HEK293T (cell line): ENCODE results near the gene HM13.
"Not testable (repeated sequence)": the region's sequence is repeated elsewhere in the genome, so short reads cannot be mapped to it uniquely, and the experiment has no call there.

ENCODE experiments used
- CTCF ChIA-PET: fragments of 350-600 bp; formaldehyde crosslinking; extraction: SDS; loops from one replicate; lab custom pipeline; 2021; ENCODE audit warnings: antibody characterized with exemption, inconsistent platforms; lab: Yijun Ruan, JAX
- POLR2A ChIA-PET: fragments of 350-600 bp; formaldehyde crosslinking; extraction: SDS; loops from one replicate; lab custom pipeline; 2020; ENCODE audit warnings: antibody characterized with exemption, inconsistent platforms; lab: Yijun Ruan, JAX
- DNase-seq: peaks from one replicate; pipeline ENCODE4 v3.0.0; 2012; ENCODE audit warnings: mixed read lengths; ENCODE audit errors: extremely low spot score
- ARNT ChIP-seq: fragments of 450-650 bp; IDR thresholded peaks from 2 replicates; pipeline ENCODE4 v1.6.1; 2017; ENCODE audit warnings: mild to moderate bottlenecking
- BHLHE40 ChIP-seq: fragments of 450-650 bp; IDR thresholded peaks from 2 replicates; pipeline ENCODE4 v1.6.1; 2016; ENCODE audit warnings: mild to moderate bottlenecking, moderate library complexity, borderline replicate concordance
- CTBP1 ChIP-seq: fragments of 450-650 bp; IDR thresholded peaks from 2 replicates; pipeline ENCODE4 v1.6.1; 2016; ENCODE audit warnings: borderline replicate concordance
- ELF4 ChIP-seq: fragments of 450-650 bp; IDR thresholded peaks from 2 replicates; pipeline ENCODE4 v1.6.1; 2017; ENCODE audit warnings: antibody characterized with exemption
- FOXA1 ChIP-seq: fragments of 450-650 bp; IDR thresholded peaks from 2 replicates; pipeline ENCODE4 v1.6.1; 2016; ENCODE audit warnings: mild to moderate bottlenecking
- FOXK2 ChIP-seq: fragments of 450-650 bp; IDR thresholded peaks from 2 replicates; pipeline ENCODE4 v1.6.1; 2016; ENCODE audit warnings: mild to moderate bottlenecking
- FOXM1 ChIP-seq: fragments of 450-650 bp; IDR thresholded peaks from 2 replicates; pipeline ENCODE4 v1.6.1; 2017; ENCODE audit warnings: mild to moderate bottlenecking, borderline replicate concordance
- HDGF ChIP-seq: fragments of 450-650 bp; IDR thresholded peaks from 2 replicates; pipeline ENCODE4 v1.6.1; 2017; ENCODE audit warnings: antibody characterized with exemption, borderline replicate concordance
- L3MBTL2 ChIP-seq: fragments of 450-650 bp; conservative IDR thresholded peaks from 2 replicates; pipeline ENCODE4 v1.6.1; 2016; ENCODE audit warnings: mild to moderate bottlenecking
- LEF1 ChIP-seq: fragments of 450-650 bp; IDR thresholded peaks from 2 replicates; pipeline ENCODE4 v1.6.1; 2017; ENCODE audit warnings: mild to moderate bottlenecking, borderline replicate concordance
- NFRKB ChIP-seq: fragments of 450-650 bp; IDR thresholded peaks from 2 replicates; pipeline ENCODE4 v1.6.1; 2016; ENCODE audit warnings: mild to moderate bottlenecking, moderate library complexity
- SP1 ChIP-seq: fragments of 450-650 bp; IDR thresholded peaks from 2 replicates; pipeline ENCODE4 v1.6.1; 2017
- SUZ12 ChIP-seq: fragments of 450-650 bp; IDR thresholded peaks from 2 replicates; pipeline ENCODE4 v1.6.1; 2016; ENCODE audit warnings: mild to moderate bottlenecking
- TARDBP ChIP-seq: fragments of 450-650 bp; IDR thresholded peaks from 2 replicates; pipeline ENCODE4 v1.6.1; 2016
- ZNF384 ChIP-seq: fragments of 450-650 bp; IDR thresholded peaks from 2 replicates; pipeline ENCODE4 v1.6.1; 2016
- TF ChIP-seq, protein P1 (sequence below): fragments of 450-650 bp; IDR thresholded peaks from 2 replicates; pipeline ENCODE4 v1.6.1; 2016

HM13 gene

DNA sequence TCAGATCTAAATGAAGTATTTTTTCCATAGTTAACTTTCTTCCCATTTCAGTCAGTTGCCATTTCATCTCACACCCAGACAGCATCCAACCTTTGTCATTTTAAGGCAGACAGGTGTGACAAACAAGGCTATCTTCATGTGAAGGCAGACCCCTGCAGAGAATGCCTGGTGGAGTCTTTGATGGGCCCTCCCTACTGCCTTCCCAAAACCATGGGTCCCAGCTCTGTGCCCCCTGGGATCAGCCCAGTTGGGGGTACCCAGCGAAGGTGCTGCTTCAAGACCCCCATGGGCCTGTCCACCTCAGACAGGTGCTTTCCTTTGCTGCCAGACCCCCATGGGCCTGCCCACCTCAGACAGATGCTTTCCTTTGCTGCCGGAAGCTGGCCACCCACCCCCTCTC, 62.5 kb downstream of the HM13 start:
- no peak for DNase-seq
- no peak for TF ChIP-seq FOXM1
- TF ChIP-seq ARNT, result no peak
- no peak for TF ChIP-seq TARDBP
- no peak for TF ChIP-seq FOXK2
- TF ChIP-seq LEF1, result no peak
- no peak for TF ChIP-seq NFRKB
- POLR2A ChIA-PET, result interaction anchor here (11.7 kb wide), 1 partner anchor 32 kb away, joined by 260 read pairs; the partner anchor contains the start of gene ID1
- CTCF ChIA-PET, result interaction anchor here (0.8 kb wide), 1 partner anchor 261 kb away, joined by 4 read pairs; no protein-coding TSS in a partner anchor

DNA sequence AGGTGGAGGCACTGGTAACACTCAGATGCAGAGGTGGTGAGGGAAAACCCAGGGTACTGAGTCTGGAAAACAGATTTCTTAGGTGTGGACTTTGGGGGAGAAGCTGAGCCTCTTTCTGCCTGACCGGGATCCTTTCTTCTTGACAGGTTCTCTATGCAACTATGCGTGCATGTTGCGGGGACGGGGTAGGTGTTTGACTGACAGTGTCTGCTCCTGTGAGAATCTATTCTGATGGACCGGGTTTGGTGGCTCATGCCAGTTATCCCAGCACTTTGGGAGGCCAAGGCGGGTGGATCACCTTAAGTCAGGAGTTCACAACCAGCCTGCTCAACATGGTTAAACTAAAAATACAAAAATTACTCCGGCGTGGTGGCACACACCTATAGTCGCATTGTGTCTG, 63.0 kb downstream of the HM13 start:
- ChIA-PET CTCF (no interaction called here), POLR2A (interaction anchor here (1.4 kb wide), 1 partner anchor 27 kb away, joined by 7 read pairs; the partner anchor contains the start of gene ID1)

DNA sequence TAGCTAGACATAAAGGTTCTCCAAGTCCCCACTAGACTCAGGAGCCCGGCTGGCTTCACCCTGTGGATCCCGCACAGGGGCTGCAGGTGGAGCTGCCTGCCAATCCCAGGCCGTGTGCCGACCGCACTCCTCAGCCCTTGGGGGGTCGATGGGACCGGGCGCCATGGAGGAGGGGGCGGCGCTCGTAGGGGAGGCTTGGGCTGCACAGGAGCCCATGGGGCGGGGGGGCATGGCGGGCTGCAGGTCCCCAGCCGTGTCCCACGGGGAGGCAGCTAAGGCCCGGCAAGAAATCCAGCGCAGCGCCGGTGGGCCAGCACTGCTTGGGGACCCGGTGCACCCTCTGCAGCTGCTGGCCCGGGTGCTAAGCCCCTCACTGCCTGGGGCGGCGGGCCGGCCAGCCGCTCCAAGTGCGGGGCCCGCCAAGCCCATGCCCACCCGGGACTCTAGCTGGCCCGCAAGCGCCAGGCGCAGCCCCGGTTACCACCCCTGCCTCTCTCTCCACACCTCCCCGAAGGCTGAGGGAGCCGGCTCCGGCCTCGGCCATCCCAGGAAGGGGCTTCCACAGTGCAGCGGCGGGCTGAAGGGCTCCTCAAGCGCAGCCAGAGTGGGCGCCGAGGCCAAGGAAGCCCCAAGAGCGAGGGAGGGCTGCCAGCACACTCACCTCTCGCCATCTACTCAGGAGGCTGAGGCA, 64.4 kb downstream of the HM13 start:
- DNase-seq, result no peak
- ChIA-PET POLR2A (interaction anchor here (1.4 kb wide), 1 partner anchor 26 kb away, joined by 7 read pairs; the partner anchor contains the start of gene ID1), CTCF (interaction anchor here (1.2 kb wide), 1 partner anchor 34 kb away, joined by 6 read pairs; no protein-coding TSS in a partner anchor)

More for the DNA sequence above, 63.0 kb downstream of the HM13 start:
- TF ChIP-seq NFRKB (no peak), HDGF (no peak), SUZ12 (no peak)
- no peak for DNase-seq

DNA sequence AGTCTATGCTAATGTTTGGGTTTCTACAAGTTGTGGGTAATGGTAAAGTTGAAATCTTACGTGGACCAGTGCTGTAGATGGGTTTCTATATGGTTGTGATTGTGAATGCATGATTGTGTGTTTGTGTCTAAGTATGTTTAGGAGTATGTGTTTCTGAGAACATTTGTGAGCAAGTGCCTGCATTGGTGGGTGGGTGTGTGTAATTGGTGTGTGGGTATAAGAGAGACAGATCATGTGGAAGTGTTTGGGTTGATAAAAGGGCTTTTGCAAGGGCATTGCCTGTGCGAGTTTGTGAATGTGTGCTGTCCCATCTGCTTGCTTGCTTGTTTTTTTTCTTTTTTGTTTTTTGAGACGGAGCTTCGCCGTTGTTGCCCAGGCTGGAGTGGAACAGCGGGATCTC, 65.0 kb downstream of the HM13 start:
- POLR2A ChIA-PET, result no interaction called here
- TF ChIP-seq SP1, result no peak
- TF ChIP-seq CTBP1, result no peak
- no peak for TF ChIP-seq LEF1
- TF ChIP-seq ARNT, result no peak
- TF ChIP-seq L3MBTL2, result no peak
- no peak for TF ChIP-seq SUZ12
- TF ChIP-seq FOXK2, result no peak
- TF ChIP-seq, protein P1, sequence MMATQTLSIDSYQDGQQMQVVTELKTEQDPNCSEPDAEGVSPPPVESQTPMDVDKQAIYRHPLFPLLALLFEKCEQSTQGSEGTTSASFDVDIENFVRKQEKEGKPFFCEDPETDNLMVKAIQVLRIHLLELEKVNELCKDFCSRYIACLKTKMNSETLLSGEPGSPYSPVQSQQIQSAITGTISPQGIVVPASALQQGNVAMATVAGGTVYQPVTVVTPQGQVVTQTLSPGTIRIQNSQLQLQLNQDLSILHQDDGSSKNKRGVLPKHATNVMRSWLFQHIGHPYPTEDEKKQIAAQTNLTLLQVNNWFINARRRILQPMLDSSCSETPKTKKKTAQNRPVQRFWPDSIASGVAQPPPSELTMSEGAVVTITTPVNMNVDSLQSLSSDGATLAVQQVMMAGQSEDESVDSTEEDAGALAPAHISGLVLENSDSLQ, result no peak
- TF ChIP-seq NFRKB, result no peak
- TF ChIP-seq BHLHE40, result no peak
- no peak for TF ChIP-seq ELF4
- no peak for TF ChIP-seq FOXA1
- TF ChIP-seq TARDBP, result no peak
- no peak for TF ChIP-seq ZNF384
- TF ChIP-seq FOXM1, result no peak
- no peak for TF ChIP-seq HDGF
- no peak for DNase-seq
- CTCF ChIA-PET, result no interaction called here

More for the DNA sequence above, 64.4 kb downstream of the HM13 start:
- TF ChIP-seq CTBP1 (no peak), HDGF (no peak), FOXM1 (no peak)

DNA sequence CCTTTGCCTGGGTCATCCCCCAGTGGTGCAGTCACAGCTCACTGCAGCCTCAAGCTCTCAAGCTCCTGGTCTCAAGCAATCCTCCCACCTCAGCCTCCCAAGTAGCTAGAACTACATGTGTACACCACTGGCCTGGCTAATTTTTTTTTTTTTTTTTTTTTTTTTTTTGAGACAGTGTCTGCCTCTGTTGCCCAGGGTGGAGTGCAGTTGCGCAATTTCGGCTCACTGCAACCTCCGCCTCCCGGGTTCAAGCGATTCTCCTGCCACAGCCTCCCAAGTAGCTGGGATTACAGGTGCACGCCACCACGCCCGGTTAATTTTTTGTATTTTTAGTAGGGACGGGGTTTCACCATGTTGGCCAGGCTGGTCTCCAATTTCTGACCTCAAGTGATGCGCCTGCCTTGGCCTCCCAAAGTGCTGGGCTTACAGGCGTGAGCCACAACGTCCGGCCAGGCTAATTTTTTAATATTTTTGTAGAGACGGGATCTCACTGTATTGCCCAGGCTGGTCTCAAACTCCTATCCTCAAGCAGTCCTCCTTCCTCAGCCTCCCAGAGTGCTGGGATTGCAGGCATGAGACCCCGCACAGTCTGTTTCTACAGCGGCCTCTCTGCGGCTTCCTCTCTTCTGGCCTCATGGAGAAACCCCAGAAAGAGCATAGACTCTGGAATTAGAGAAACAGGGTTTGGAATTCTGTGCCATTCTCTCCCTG, 65.9 kb downstream of the HM13 start:
- CTCF ChIA-PET, POLR2A ChIA-PET, DNase-seq: not testable (repeated sequence)

DNA sequence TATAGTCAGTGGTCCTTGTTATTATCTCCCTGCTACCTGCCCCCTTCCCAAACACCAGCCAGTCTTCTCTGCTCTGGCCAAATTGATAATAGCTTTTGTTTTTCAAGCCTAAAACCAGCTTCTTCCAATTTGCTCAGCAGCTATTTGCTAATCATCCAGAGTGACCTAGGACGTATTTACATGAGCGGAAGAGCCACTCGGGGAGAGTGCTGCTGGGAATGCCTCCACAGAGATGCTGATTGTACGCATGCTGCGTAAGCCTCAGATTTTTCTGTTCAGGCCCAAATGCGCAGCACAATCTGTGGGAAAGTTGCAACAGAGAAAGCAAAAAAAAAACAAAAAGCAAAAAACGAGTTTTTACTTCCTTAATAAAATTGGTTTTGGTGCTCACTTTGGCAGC, 66.5 kb downstream of the HM13 start:
- POLR2A ChIA-PET, result no interaction called here
- CTCF ChIA-PET, result no interaction called here
- no peak for TF ChIP-seq BHLHE40
- TF ChIP-seq FOXM1, result no peak
- TF ChIP-seq L3MBTL2, result no peak
- no peak for TF ChIP-seq HDGF
- TF ChIP-seq, protein P1, result no peak
- no peak for TF ChIP-seq TARDBP
- no peak for TF ChIP-seq FOXA1
- no peak for TF ChIP-seq ARNT
- TF ChIP-seq FOXK2, result no peak
- no peak for TF ChIP-seq SUZ12
- no peak for TF ChIP-seq SP1
- TF ChIP-seq NFRKB, result no peak
- no peak for TF ChIP-seq ZNF384
- TF ChIP-seq ELF4, result no peak
- TF ChIP-seq CTBP1, result no peak
- no peak for TF ChIP-seq LEF1

DNA sequence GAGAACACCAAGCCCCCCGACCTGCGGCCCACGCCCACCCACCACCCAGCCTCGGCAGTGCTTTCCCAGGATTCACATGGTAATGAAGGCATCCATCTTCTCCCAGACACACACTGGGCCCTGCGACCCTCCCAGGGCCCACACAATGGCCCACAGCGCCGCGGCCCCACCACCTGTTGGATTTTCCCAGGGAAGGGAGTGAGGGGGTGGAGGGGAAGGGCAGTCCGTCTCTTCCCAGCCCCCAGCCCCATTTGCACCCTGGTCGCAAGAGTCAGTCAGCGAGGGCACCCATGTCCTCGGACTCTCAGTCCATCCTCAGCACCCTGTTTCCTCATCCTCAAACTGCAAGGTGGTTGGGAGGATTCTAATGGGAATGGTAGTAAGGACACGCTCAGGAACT, 67.1 kb downstream of the HM13 start:
- TF ChIP-seq FOXM1 (no peak), SUZ12 (no peak), CTBP1 (no peak), ELF4 (no peak), TARDBP (no peak), SP1 (no peak), L3MBTL2 (no peak), FOXK2 (no peak)
- TF ChIP-seq, protein P1, result no peak
- ChIA-PET CTCF (no interaction called here), POLR2A (no interaction called here)
- no peak for DNase-seq

More for the DNA sequence above, 66.5 kb downstream of the HM13 start:
- no peak for DNase-seq
